ENCODE results near the gene NRL.
"Not testable (repeated sequence)": the region's sequence is repeated elsewhere in the genome, so short reads cannot be mapped to it uniquely, and the experiment has no call there.

Gene NRL

GRCh38 chr14:24127673-24128072 is 12.9 kb upstream of the NRL start:
- in situ Hi-C loops (cut with MboI; ENCODE audit: low sequenced_read_pairs): no loop called here

- in situ Hi-C loops (cut with MboI; ENCODE audit: low sequenced_read_pairs): no loop called here
Measured at GRCh38 chr14:24126939-24127338, 12.2 kb upstream of the NRL start.

GRCh38 chr14:24123424-24124417 is 9.0 kb upstream of the NRL start:
- in situ Hi-C loops (cut with MboI; ENCODE audit: low sequenced_read_pairs): no loop called here

GRCh38 chr14:24122898-24123297 is 8.1 kb upstream of the NRL start:
- in situ Hi-C loops (cut with MboI; ENCODE audit: low sequenced_read_pairs): no loop called here

- in situ Hi-C loops (cut with MboI; ENCODE audit: low sequenced_read_pairs): no loop called here
Measured at GRCh38 chr14:24122416-24122815, 7.7 kb upstream of the NRL start.

GRCh38 chr14:24121210-24121609 is 6.5 kb upstream of the NRL start:
- in situ Hi-C loops (cut with MboI; ENCODE audit: low sequenced_read_pairs): no loop called here

- in situ Hi-C loops (cut with MboI; ENCODE audit: low sequenced_read_pairs): no loop called here
Measured at GRCh38 chr14:24119691-24120090, 4.9 kb upstream of the NRL start.

GRCh38 chr14:24117179-24117578 is 2.4 kb upstream of the NRL start:
- in situ Hi-C loops (cut with MboI; ENCODE audit: low sequenced_read_pairs): no loop called here

- in situ Hi-C loops (cut with MboI; ENCODE audit: low sequenced_read_pairs): no loop called here
Measured at GRCh38 chr14:24116128-24116814, 1.5 kb upstream of the NRL start.

- in situ Hi-C loops (cut with MboI; ENCODE audit: low sequenced_read_pairs): no loop called here
Measured at GRCh38 chr14:24115422-24116127, 826 bp upstream of the NRL start.

- in situ Hi-C loops (cut with MboI; ENCODE audit: low sequenced_read_pairs): no loop called here
Measured at GRCh38 chr14:24113801-24114531, 783 bp downstream of the NRL start.

- in situ Hi-C loops (cut with MboI; ENCODE audit: low sequenced_read_pairs): no loop called here
Measured at GRCh38 chr14:24113379-24113800, 1.4 kb downstream of the NRL start.

GRCh38 chr14:24110523-24110922 is 4.2 kb downstream of the NRL start:
- in situ Hi-C loops (cut with MboI; ENCODE audit: low sequenced_read_pairs): no loop called here

- in situ Hi-C loops (cut with MboI; ENCODE audit: low sequenced_read_pairs): no loop called here
Measured at GRCh38 chr14:24110060-24110459, 4.7 kb downstream of the NRL start.

GRCh38 chr14:24108336-24108874 is 6.3 kb downstream of the NRL start:
- in situ Hi-C loops (cut with MboI; ENCODE audit: low sequenced_read_pairs): no loop called here

- in situ Hi-C loops (cut with MboI; ENCODE audit: low sequenced_read_pairs): no loop called here
Measured at GRCh38 chr14:24106672-24107271, 8.0 kb downstream of the NRL start.

- in situ Hi-C loops (cut with MboI; ENCODE audit: low sequenced_read_pairs): not testable (repeated sequence)
Measured at GRCh38 chr14:24105609-24106239, 9.0 kb downstream of the NRL start.

GRCh38 chr14:24103451-24103850 is 11.3 kb downstream of the NRL start:
- in situ Hi-C loops (cut with MboI; ENCODE audit: low sequenced_read_pairs): no loop called here

GRCh38 chr14:24102357-24103048 is 12.2 kb downstream of the NRL start:
- in situ Hi-C loops (cut with MboI; ENCODE audit: low sequenced_read_pairs): no loop called here
